ENCODE results near the gene ADAMTS6.

DNA sequence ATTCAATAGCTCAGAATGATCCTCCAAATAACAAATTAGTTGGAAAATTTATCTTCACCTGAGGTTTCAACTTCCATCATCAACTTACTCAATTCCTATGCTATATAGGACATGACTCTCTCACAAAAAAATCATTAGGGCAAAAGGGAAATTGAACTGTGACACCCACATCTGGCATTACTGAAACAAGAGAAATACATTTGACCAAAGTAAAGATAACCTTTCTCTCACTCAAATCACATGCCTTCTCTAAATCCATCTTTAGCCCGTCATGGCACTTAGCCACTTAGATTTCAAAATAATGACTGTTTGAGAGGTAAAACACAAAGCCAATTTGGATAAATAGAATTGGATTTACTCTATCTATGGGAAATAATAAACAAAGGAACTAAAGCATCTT lies 126.4 kb downstream of the ADAMTS6 start:
- TF ChIP-seq POLR2A (IDR thresholded peaks at IDR 0.05; ENCODE audit: low read depth, low read length) (no peak), POLR2AphosphoS5 (IDR thresholded peaks at IDR 0.05; ENCODE audit: low read depth, low read length) (no peak), TAF1 (IDR thresholded peaks at IDR 0.05; ENCODE audit: borderline replicate concordance, low read depth, low read length) (no peak)

Measured in GM12892 (cell line).